ENCODE results near the gene CMIP. TPM values are rescaled to one million over a fixed set of nuclear protein-coding genes. Genes with fewer than 3 reads are reported as not detected.

Gene CMIP
- total and polyA plus RNA-seq, 7 donors, result 11.0 to 60.3 (median 20.4) TPM

GRCh38 chr16:81583893-81584631 lies 139.5 kb downstream of the CMIP start:
- no peaks in the 10 kb centered on the region for H3K27me3 ChIP-seq
- H3K4me1 ChIP-seq, result peaks cover 0 to 13% (median 3%) of the 10 kb centered on the region in 4 donors
- H3K9me3 ChIP-seq, result no peaks in the 10 kb centered on the region
- H3K36me3 ChIP-seq, result no peaks in the 10 kb centered on the region
- no peak for DNase-seq
- H3K4me3 ChIP-seq, result no peak overlapping the region
- intact Hi-C loops (cut with DNase I), result no loop called here
- 67 to 73% methylated on average over 14 of the region's 14 CpGs for WGBS, 2 donors
- TF ChIP-seq EP300 (IDR thresholded peaks at IDR 0.05) (no peak), POLR2A (IDR thresholded peaks at IDR 0.05) (no peak), POLR2AphosphoS5 (IDR thresholded peaks at IDR 0.05) (no peak)
- TF ChIP-seq, protein P1, sequence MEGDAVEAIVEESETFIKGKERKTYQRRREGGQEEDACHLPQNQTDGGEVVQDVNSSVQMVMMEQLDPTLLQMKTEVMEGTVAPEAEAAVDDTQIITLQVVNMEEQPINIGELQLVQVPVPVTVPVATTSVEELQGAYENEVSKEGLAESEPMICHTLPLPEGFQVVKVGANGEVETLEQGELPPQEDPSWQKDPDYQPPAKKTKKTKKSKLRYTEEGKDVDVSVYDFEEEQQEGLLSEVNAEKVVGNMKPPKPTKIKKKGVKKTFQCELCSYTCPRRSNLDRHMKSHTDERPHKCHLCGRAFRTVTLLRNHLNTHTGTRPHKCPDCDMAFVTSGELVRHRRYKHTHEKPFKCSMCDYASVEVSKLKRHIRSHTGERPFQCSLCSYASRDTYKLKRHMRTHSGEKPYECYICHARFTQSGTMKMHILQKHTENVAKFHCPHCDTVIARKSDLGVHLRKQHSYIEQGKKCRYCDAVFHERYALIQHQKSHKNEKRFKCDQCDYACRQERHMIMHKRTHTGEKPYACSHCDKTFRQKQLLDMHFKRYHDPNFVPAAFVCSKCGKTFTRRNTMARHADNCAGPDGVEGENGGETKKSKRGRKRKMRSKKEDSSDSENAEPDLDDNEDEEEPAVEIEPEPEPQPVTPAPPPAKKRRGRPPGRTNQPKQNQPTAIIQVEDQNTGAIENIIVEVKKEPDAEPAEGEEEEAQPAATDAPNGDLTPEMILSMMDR (IDR thresholded peaks at IDR 0.05), result no peak
- peak overlapping the region; percentile 27 to 58 (median 38) for H3K27ac ChIP-seq

- WGBS, 2 donors, result 47 to 78% methylated on average over 8 of the region's 8 CpGs
- H3K9me3 ChIP-seq, result no peaks in the 10 kb centered on the region
- TF ChIP-seq EP300 (IDR thresholded peaks at IDR 0.05) (no peak), POLR2A (IDR thresholded peaks at IDR 0.05) (no peak), POLR2AphosphoS5 (IDR thresholded peaks at IDR 0.05) (no peak)
- TF ChIP-seq, protein P1 (IDR thresholded peaks at IDR 0.05), result no peak
- H3K4me1 ChIP-seq, result peaks cover 0 to 13% (median 3%) of the 10 kb centered on the region in 4 donors
- H3K4me3 ChIP-seq, result no peak overlapping the region
- no peak for DNase-seq
- H3K27me3 ChIP-seq, result no peaks in the 10 kb centered on the region
- H3K27ac ChIP-seq, result no peak overlapping the region
- intact Hi-C loops (cut with DNase I), result no loop called here
- H3K36me3 ChIP-seq, result no peaks in the 10 kb centered on the region
Observed at GRCh38 chr16:81585785-81586184, 141.2 kb downstream of the CMIP start.

DNA sequence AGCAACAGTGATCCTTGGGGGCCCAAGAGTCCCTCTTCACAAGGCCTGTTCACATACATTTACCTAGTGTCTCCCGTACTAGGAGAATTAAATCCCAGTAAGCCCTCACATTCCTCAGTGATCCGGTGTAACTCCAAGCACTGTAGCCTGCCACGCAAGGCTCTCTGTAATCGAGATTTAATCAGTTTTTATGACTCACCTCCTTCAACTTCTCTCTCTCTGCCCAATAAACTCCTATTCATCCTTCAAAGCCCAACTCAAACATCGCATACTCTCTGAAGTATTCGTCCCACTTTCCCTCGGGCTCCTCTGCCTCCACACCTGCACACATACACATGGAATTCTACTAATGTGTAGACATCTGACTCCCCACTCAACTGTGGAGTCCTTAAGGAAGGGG lies 141.8 kb downstream of the CMIP start:
- DNase-seq, result no peak
- intact Hi-C loops (cut with DNase I), result no loop called here
- Histone ChIP-seq H3K4me1 (peaks cover 0 to 13% (median 4%) of the 10 kb centered on the region in 4 donors), H3K27ac (no peak overlapping the region), H3K4me3 (no peak overlapping the region), H3K27me3 (no peaks in the 10 kb centered on the region), H3K36me3 (no peaks in the 10 kb centered on the region), H3K9me3 (no peaks in the 10 kb centered on the region)
- WGBS, 2 donors, result 88 to 93% methylated on average over 7 of the region's 7 CpGs
- TF ChIP-seq EP300 (IDR thresholded peaks at IDR 0.05), result no peak
- no peak for TF ChIP-seq POLR2A (IDR thresholded peaks at IDR 0.05)
- no peak for TF ChIP-seq POLR2AphosphoS5 (IDR thresholded peaks at IDR 0.05)
- TF ChIP-seq, protein P1 (IDR thresholded peaks at IDR 0.05), result no peak

GRCh38 chr16:81586977-81587625 lies 142.5 kb downstream of the CMIP start:
- H3K9me3 ChIP-seq, result no peaks in the 10 kb centered on the region
- no peak for DNase-seq
- no peak overlapping the region for H3K4me3 ChIP-seq
- H3K36me3 ChIP-seq, result no peaks in the 10 kb centered on the region
- TF ChIP-seq, protein P1 (IDR thresholded peaks at IDR 0.05), result no peak
- TF ChIP-seq POLR2A (IDR thresholded peaks at IDR 0.05), result no peak
- TF ChIP-seq POLR2AphosphoS5 (IDR thresholded peaks at IDR 0.05), result no peak
- no peak for TF ChIP-seq EP300 (IDR thresholded peaks at IDR 0.05)
- H3K27me3 ChIP-seq, result no peaks in the 10 kb centered on the region
- WGBS, 2 donors, result 92% methylated on average over 11 of the region's 11 CpGs
- peaks cover 0 to 13% (median 5%) of the 10 kb centered on the region in 4 donors for H3K4me1 ChIP-seq
- intact Hi-C loops (cut with DNase I), result no loop called here
- no peak overlapping the region for H3K27ac ChIP-seq

All from sigmoid colon (tissue), 7 donors.